Stimulated activated naive CD4-positive, alpha-beta T cell (primary cell): Measurements from ENCODE around the gene IFT122.
"Not testable (repeated sequence)": the region's sequence is repeated elsewhere in the genome, so short reads cannot be mapped to it uniquely, and the experiment has no call there.

Experiments used
- DNase-seq, 6 experiments: peaks; one replicate each; lab custom pipeline; 2025; lab: John Stamatoyannopoulos, UW

IFT122 gene

DNA sequence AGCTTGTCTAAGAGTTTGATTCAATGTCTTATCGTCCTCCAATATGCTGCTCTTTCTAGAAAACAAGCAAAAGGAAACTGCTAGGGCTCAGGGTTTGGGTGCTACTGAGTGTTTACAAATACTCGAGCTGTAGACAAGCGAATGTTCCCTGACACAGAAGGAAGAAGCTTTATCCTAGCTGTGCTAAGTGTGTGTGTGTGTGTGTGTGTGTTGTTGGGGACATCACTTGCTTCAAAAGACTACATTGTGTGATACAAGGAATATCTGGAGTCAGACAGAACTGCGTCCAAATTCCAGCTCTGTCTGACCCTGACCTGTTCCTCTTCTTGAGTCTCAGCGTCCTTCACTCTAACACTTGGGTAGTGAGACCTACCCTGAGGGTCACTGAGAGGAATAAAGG lies 54.5 kb downstream of the IFT122 start:
- not testable (repeated sequence) for DNase-seq

DNA sequence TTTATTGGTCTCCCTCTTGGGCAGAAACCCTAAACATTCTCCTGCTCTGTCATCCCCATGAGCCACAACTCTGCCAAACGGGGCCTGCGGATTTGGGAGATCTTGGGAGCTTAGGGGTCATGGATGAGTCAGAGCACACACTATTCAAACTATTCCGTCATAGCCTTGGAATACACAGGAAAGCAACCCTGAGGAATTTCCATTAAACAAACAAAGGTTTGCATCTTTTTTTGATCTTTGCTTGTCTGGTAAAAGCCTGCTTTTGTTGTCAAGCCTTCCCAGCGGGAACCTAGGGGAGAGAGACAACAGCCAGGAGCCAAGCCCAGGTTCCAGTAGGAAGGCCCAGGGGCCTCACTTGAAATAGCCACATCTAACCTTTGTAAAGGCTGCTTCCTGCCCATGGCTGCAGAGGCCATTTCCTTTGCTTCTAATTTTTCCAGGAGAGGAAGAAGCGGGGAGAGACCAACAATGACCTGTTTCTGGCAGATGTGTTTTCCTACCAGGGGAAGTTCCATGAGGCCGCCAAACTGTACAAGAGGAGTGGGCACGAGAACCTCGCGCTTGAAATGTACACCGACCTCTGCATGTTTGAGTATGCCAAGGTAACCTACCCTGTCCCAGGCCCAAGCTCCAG lies 55.1 kb downstream of the IFT122 start:
- DNase-seq = not testable (repeated sequence)

DNA sequence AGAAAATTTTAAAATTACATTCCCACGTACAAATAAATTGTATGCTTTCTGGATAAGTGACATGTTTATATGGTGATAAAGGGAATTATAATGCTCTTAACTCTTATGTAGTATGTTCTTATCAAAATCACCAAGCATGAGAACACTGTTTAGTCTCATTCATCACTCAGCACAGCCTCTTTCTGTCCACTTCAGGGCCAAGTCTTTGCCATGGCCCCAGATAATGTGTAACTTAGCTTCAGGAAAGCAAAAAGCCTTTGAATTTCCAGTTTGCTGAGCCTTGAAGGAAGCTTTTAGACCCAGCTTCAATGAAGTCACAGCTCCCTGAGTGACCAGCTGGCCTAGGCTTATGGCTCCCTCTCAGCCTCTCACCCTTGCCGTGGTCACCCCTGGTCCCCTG lies 57.9 kb downstream of the IFT122 start:
- DNase-seq = not testable (repeated sequence)

GRCh38 chr3:129498603-129499488 lies 58.8 kb downstream of the IFT122 start:
- DNase-seq = not testable (repeated sequence)

DNA sequence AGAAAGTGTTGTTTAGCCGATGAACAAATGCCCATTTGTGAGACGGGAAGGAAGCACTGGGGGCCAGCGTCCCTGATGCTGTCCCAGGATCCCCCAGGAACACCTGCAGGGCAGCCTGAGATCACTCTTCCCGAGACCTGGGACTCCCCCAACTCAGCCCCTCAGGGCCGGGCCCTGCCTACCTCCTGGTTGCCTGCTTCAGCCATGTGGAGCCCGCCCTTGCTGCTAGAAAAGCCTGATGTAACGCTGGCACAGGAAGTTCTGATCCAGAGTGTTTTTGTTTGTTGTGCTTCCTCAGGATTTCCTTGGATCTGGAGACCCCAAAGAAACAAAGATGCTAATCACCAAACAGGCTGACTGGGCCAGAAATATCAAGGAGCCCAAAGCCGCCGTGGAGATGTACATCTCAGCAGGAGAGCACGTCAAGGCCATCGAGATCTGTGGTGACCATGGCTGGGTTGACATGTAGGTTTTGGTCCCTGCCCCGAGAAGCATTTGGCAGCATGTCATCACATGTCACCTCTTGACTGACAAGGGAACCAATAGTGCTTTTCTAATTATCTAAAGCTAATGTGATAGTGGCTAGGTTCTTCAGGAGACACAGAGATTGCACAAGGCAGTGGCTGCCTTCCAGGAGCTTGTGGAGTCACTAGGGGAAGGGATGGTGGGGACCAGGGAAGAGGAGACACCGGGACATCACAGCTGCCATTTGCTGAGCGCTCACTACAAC lies 59.7 kb downstream of the IFT122 start:
- not testable (repeated sequence) for DNase-seq

- DNase-seq = no peak
These were observed 60.3 kb downstream of the IFT122 start for GRCh38 chr3:129500334-129500658.

GRCh38 chr3:129501630-129502029 lies 61.6 kb downstream of the IFT122 start:
- no peak for DNase-seq

GRCh38 chr3:129502641-129503408 lies 62.8 kb downstream of the IFT122 start:
- DNase-seq = no peak

DNA sequence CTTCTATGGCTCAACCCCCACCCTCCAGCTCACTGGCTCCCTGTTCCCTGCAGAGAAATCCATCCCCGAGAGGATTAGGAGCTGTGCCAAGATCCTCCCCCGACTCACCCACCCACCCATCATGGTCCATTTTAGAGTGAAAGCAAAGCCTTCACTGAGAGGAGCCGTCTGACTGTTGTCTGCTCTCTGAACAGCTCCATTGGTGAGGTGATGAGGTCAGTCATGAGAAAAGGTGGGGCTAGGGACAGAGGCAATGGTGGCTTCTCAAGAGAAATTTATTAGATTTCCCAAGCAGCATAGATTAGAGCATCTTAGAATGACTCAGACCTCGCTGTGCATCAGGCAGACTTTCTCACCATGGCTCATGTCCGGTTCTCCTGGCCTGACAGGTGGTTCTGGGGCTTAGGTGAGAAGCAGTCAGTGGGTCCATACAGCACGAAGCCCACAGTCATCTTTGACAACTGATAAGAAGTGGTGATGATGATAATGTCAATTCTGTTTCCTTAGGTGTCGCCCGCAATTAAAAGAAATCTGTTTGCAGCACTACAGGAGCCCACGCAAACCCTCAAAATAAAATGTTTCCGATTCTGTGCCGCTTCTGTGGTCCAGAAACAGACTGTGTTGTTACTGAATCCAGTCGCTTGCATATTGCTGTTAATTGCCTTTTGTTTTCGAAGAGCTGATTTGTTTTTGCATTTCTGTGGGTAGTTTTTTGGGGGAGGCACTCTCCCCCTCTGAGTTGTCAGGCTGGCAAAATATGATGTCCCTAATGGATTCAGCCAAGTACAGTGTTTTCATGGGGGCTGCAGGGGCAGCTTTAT lies 63.7 kb downstream of the IFT122 start:
- no peak for DNase-seq

- no peak for DNase-seq
These were observed 64.6 kb downstream of the IFT122 start for GRCh38 chr3:129504471-129505100.

DNA sequence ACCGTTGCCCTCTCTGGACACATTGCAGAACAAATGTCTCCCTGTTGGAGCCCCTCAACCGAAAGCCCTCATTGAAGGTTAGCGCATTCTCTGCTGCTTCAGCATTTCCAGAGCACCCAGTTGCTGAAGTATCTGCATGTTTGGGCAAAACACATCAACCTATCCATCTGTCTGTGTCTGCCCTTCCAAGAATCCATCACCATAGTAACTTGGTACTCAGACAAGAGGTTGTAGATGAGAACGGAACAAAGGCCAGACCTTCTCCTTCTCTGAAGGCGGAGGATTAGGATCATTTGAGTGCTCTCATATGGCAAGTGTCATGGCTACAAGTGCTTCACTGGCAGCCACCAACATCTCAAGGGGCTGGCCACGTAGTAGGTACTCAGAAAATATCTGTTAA lies 65.3 kb downstream of the IFT122 start:
- DNase-seq = no peak

DNA sequence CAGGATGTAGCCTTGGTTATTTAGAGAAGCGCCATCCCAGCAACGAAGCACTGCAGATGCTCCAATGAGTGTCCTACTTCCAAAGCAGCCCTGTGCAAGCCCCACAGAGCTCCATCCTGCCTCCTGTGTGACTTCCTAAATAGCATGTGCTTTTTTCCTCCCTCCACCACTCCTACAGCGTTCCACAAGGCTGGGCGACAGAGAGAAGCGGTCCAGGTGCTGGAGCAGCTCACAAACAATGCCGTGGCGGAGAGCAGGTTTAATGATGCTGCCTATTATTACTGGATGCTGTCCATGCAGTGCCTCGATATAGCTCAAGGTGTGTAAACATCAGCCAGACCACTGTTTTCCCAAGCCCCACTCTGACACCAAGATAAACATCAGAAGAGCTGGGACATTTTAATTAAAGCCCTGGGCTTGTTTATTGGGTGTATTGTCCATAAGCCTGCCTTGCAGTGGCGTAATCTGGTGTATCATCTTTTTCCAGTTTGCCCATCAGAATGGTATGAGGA lies 66.3 kb downstream of the IFT122 start:
- no peak for DNase-seq

- no peak for DNase-seq
These were observed 67.3 kb downstream of the IFT122 start for GRCh38 chr3:129507181-129507831.

DNA sequence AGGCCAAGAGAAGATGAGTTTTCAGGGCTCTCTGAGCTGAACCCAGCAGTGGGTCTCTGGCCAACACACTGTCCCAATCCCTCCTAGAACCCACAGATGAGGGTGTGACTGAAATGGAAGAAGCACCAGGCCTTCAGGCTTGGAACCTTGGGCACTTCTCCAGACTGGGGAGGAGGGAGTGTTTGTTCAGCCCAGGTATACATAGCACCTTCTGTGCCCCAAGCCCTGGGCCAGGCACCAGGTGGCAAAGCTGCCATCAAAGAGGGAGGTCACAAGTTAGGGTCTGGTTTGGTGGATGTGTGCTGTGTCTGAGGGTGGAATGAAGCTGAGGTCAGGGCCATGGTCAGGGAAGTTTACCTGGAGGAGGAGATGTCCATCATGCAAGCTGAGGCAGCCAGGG lies 72.6 kb downstream of the IFT122 start:
- DNase-seq = no peak

- no peak for DNase-seq
These were observed 73.7 kb downstream of the IFT122 start for GRCh38 chr3:129513705-129514104.

- no peak for DNase-seq
These were observed 74.1 kb downstream of the IFT122 start for GRCh38 chr3:129514110-129514509.

- DNase-seq = no peak
These were observed 74.5 kb downstream of the IFT122 start for GRCh38 chr3:129514563-129514962.

- not testable (repeated sequence) for DNase-seq
These were observed 75.2 kb downstream of the IFT122 start for GRCh38 chr3:129515108-129515820.

- not testable (repeated sequence) for DNase-seq
These were observed 75.9 kb downstream of the IFT122 start for GRCh38 chr3:129515821-129516432.
